ENCODE data around the gene SYTL2.
A peak's percentile ranks its signal among the peaks of the same experiment; 100 is the strongest.
"Not testable (repeated sequence)": the region's sequence is repeated elsewhere in the genome, so short reads cannot be mapped to it uniquely, and the experiment has no call there.

SYTL2 gene

DNA sequence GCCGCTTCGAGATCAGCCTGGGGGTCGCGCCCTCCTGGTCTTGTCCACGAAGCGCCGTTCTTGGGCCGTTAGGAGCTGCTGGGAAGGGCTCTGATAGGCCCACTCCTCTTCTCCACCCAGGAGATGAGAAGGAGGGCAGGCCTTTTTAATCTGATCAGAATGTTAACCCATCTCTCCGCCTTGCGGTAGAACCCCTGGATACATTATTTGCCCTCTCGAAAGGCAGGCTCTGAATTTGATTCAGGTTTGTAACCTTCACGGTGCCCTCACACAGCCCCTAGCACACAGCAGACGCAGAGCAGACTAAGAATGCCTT is 44.4 kb upstream of the SYTL2 start, which contains the start of gene CCDC83:
CCDC83 (plus strand) TSS at position 43 of the 316 bp plus-strand sequence. CDS start 9,741 bp downstream, outside the sequence.
- no peak within 1 kb of the TSS for H3K27ac ChIP-seq (ENCODE audit: low read depth, low read length, poor library complexity, severe bottlenecking)
- H3K4me1 ChIP-seq (ENCODE audit: insufficient read depth, low read length, severe bottlenecking) = peaks cover 10% of the 10 kb centered on the region
- H2AFZ ChIP-seq (ENCODE audit: low read length) = peak within 1 kb of the TSS; percentile 13; the same call in 1 of the 2 replicates
- no peaks in the 10 kb centered on the region for H3K36me3 ChIP-seq (ENCODE audit: insufficient read depth, low read length)
- H3K9ac ChIP-seq (ENCODE audit: low read length) = peak within 1 kb of the TSS; percentile 67
- H3K4me2 ChIP-seq (ENCODE audit: low read length) = peak within 1 kb of the TSS; percentile 83
- no peaks in the 10 kb centered on the region for H3K9me3 ChIP-seq (ENCODE audit: low read length)
- peak within 1 kb of the TSS; percentile 58 for H3K4me3 ChIP-seq (ENCODE audit: low read depth, low read length, poor library complexity, severe bottlenecking)
- H3F3A ChIP-seq (ENCODE audit: insufficient read depth, low read length) = no peaks in the 10 kb centered on the region
- H3K27me3 ChIP-seq (ENCODE audit: insufficient read depth, low read length) = no peaks in the 10 kb centered on the region
- TF ChIP-seq, protein P1, sequence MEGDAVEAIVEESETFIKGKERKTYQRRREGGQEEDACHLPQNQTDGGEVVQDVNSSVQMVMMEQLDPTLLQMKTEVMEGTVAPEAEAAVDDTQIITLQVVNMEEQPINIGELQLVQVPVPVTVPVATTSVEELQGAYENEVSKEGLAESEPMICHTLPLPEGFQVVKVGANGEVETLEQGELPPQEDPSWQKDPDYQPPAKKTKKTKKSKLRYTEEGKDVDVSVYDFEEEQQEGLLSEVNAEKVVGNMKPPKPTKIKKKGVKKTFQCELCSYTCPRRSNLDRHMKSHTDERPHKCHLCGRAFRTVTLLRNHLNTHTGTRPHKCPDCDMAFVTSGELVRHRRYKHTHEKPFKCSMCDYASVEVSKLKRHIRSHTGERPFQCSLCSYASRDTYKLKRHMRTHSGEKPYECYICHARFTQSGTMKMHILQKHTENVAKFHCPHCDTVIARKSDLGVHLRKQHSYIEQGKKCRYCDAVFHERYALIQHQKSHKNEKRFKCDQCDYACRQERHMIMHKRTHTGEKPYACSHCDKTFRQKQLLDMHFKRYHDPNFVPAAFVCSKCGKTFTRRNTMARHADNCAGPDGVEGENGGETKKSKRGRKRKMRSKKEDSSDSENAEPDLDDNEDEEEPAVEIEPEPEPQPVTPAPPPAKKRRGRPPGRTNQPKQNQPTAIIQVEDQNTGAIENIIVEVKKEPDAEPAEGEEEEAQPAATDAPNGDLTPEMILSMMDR (IDR thresholded peaks at IDR 0.05; ENCODE audit: low read length) = no peak
- no peak for TF ChIP-seq EZH2 (IDR thresholded peaks at IDR 0.05; ENCODE audit: borderline replicate concordance, low read length)
- no peaks in the 10 kb centered on the region for H4K20me1 ChIP-seq (ENCODE audit: insufficient read depth, low read length)
- H3K9me2 ChIP-seq (ENCODE audit: low read depth, low read length) = no peaks in the 10 kb centered on the region
- H3K79me2 ChIP-seq (ENCODE audit: insufficient read depth, low read length) = no peaks in the 10 kb centered on the region

- Histone ChIP-seq H3K79me2 (ENCODE audit: insufficient read depth, low read length) (no peaks in the 10 kb centered on the region), H3K4me3 (ENCODE audit: low read depth, low read length, poor library complexity, severe bottlenecking) (peak overlapping the region; percentile 58), H3K9me2 (ENCODE audit: low read depth, low read length) (no peaks in the 10 kb centered on the region), H3K9me3 (ENCODE audit: low read length) (no peaks in the 10 kb centered on the region), H3K27ac (ENCODE audit: low read depth, low read length, poor library complexity, severe bottlenecking) (no peak overlapping the region), H3K4me1 (ENCODE audit: insufficient read depth, low read length, severe bottlenecking) (peaks cover 10% of the 10 kb centered on the region), H3K36me3 (ENCODE audit: insufficient read depth, low read length) (no peaks in the 10 kb centered on the region), H3K9ac (ENCODE audit: low read length) (peak overlapping the region; percentile 67), H3K27me3 (ENCODE audit: insufficient read depth, low read length) (no peaks in the 10 kb centered on the region), H2AFZ (ENCODE audit: low read length) (peak overlapping the region; percentile 13; the same call in 1 of the 2 replicates), H4K20me1 (ENCODE audit: insufficient read depth, low read length) (no peaks in the 10 kb centered on the region), H3F3A (ENCODE audit: insufficient read depth, low read length) (no peaks in the 10 kb centered on the region), H3K4me2 (ENCODE audit: low read length) (peak overlapping the region; percentile 83)
- TF ChIP-seq, protein P1 (IDR thresholded peaks at IDR 0.05; ENCODE audit: low read length) = peak; percentile 61
- no peak for TF ChIP-seq EZH2 (IDR thresholded peaks at IDR 0.05; ENCODE audit: borderline replicate concordance, low read length)
These were observed 43.8 kb upstream of the SYTL2 start for GRCh38 chr11:85854557-85855340.

GRCh38 chr11:85854212-85854556 is 43.2 kb upstream of the SYTL2 start:
- no peaks in the 10 kb centered on the region for H3K9me3 ChIP-seq (ENCODE audit: low read length)
- peak overlapping the region; percentile 67 for H3K9ac ChIP-seq (ENCODE audit: low read length)
- H3K4me2 ChIP-seq (ENCODE audit: low read length) = peak overlapping the region; percentile 83
- no peaks in the 10 kb centered on the region for H3F3A ChIP-seq (ENCODE audit: insufficient read depth, low read length)
- H3K79me2 ChIP-seq (ENCODE audit: insufficient read depth, low read length) = no peaks in the 10 kb centered on the region
- peak overlapping the region; percentile 58 for H3K4me3 ChIP-seq (ENCODE audit: low read depth, low read length, poor library complexity, severe bottlenecking)
- H3K9me2 ChIP-seq (ENCODE audit: low read depth, low read length) = no peaks in the 10 kb centered on the region
- H3K27me3 ChIP-seq (ENCODE audit: insufficient read depth, low read length) = no peaks in the 10 kb centered on the region
- TF ChIP-seq EZH2 (IDR thresholded peaks at IDR 0.05; ENCODE audit: borderline replicate concordance, low read length) = no peak
- TF ChIP-seq, protein P1 (IDR thresholded peaks at IDR 0.05; ENCODE audit: low read length) = no peak
- H2AFZ ChIP-seq (ENCODE audit: low read length) = peak overlapping the region; percentile 13; the same call in 1 of the 2 replicates
- peaks cover 10% of the 10 kb centered on the region for H3K4me1 ChIP-seq (ENCODE audit: insufficient read depth, low read length, severe bottlenecking)
- no peaks in the 10 kb centered on the region for H3K36me3 ChIP-seq (ENCODE audit: insufficient read depth, low read length)
- H3K27ac ChIP-seq (ENCODE audit: low read depth, low read length, poor library complexity, severe bottlenecking) = no peak overlapping the region
- H4K20me1 ChIP-seq (ENCODE audit: insufficient read depth, low read length) = no peaks in the 10 kb centered on the region

DNA sequence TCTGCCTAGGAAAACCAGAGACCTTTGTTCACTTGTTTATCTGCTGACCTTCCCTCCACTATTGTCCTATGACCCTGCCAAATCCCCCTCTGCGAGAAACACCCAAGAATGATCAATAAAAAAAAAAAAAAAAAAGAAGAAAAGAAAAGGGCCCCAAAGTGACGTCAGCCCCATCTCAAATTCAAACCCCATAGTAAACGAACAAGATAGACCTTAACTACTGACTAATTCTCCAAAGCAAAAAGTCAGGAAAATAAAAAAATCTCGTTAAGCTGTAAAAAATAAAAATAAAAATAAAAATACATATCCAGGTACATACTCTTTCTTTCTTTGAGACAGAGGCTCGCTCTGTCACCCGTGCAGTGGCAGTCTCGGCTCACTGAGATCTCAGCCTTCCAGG is 42.6 kb upstream of the SYTL2 start:
- H3K36me3 ChIP-seq (ENCODE audit: insufficient read depth, low read length); H3K79me2 ChIP-seq (ENCODE audit: insufficient read depth, low read length); H3K27ac ChIP-seq (ENCODE audit: low read depth, low read length, poor library complexity, severe bottlenecking): not testable (repeated sequence)

DNA sequence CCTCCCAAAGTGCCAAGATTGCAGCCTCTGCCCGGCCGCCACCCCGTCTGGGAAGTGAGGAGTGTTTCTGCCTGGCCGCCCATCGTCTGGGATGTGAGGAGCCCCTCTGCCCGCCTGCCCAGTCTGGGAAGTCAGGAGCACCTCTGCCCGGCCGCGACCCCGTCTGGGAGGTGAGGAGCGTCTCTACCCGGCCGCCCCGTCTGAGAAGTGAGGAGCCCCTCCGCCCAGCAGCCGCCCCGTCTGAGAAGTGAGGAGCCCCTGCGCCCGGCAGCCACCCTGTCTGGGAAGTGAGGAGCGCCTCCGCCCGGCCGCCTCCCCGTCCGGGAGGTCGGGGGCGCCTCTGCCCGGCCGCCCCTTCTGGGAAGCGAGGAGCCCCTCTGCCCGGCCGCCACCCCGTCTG is 41.8 kb upstream of the SYTL2 start:
- H2AFZ ChIP-seq (ENCODE audit: low read length); H3K27ac ChIP-seq (ENCODE audit: low read depth, low read length, poor library complexity, severe bottlenecking); H3K79me2 ChIP-seq (ENCODE audit: insufficient read depth, low read length); H3F3A ChIP-seq (ENCODE audit: insufficient read depth, low read length); H3K9me2 ChIP-seq (ENCODE audit: low read depth, low read length); H3K36me3 ChIP-seq (ENCODE audit: insufficient read depth, low read length); H3K4me3 ChIP-seq (ENCODE audit: low read depth, low read length, poor library complexity, severe bottlenecking); H3K9ac ChIP-seq (ENCODE audit: low read length); H3K27me3 ChIP-seq (ENCODE audit: insufficient read depth, low read length); H3K4me2 ChIP-seq (ENCODE audit: low read length); H3K9me3 ChIP-seq (ENCODE audit: low read length); H4K20me1 ChIP-seq (ENCODE audit: insufficient read depth, low read length): not testable (repeated sequence)
- peaks cover 10% of the 10 kb centered on the region for H3K4me1 ChIP-seq (ENCODE audit: insufficient read depth, low read length, severe bottlenecking)

More for the DNA sequence above, 42.6 kb upstream of the SYTL2 start:
- not testable (repeated sequence) for H4K20me1 ChIP-seq (ENCODE audit: insufficient read depth, low read length); H2AFZ ChIP-seq (ENCODE audit: low read length); H3K4me3 ChIP-seq (ENCODE audit: low read depth, low read length, poor library complexity, severe bottlenecking); H3K4me2 ChIP-seq (ENCODE audit: low read length); H3K9ac ChIP-seq (ENCODE audit: low read length); H3K27me3 ChIP-seq (ENCODE audit: insufficient read depth, low read length); H3K9me3 ChIP-seq (ENCODE audit: low read length); H3K9me2 ChIP-seq (ENCODE audit: low read depth, low read length); H3F3A ChIP-seq (ENCODE audit: insufficient read depth, low read length)
- peaks cover 10% of the 10 kb centered on the region for H3K4me1 ChIP-seq (ENCODE audit: insufficient read depth, low read length, severe bottlenecking)

Measured in OCI-LY1 (cell line).